Right hindlimb (tissue), 1 donor: ENCODE measurements around the gene MAPK7.

ENCODE experiments used
- DNase-seq: peaks from one replicate; pipeline ENCODE4 v3.0.0-alpha.2; 2018

The MAPK7 gene

GRCh38 chr17:19364699-19365498, 13.4 kb upstream of the MAPK7 start:
- DNase-seq: peak; percentile 62

GRCh38 chr17:19365499-19365817, 12.8 kb upstream of the MAPK7 start:
- DNase-seq: peak; percentile 7

- DNase-seq: peak; percentile 7
These were observed 12.3 kb upstream of the MAPK7 start for GRCh38 chr17:19365833-19366636.

- DNase-seq: peak; percentile 6
These were observed 11.7 kb upstream of the MAPK7 start for GRCh38 chr17:19366637-19366972.

GRCh38 chr17:19368229-19368628, 10.1 kb upstream of the MAPK7 start:
- no peak for DNase-seq

GRCh38 chr17:19369107-19369778, 9.1 kb upstream of the MAPK7 start:
- peak; percentile 12 for DNase-seq

GRCh38 chr17:19369846-19370492, 8.3 kb upstream of the MAPK7 start:
- DNase-seq: peak; percentile 21

GRCh38 chr17:19370493-19370960, 7.8 kb upstream of the MAPK7 start:
- DNase-seq: peak; percentile 54

- peak; percentile 17 for DNase-seq
These were observed 6.9 kb upstream of the MAPK7 start for GRCh38 chr17:19371259-19372010.

GRCh38 chr17:19372011-19372370, 6.3 kb upstream of the MAPK7 start:
- DNase-seq: peak; percentile 11

- peak; percentile 15 for DNase-seq
These were observed 5.9 kb upstream of the MAPK7 start for GRCh38 chr17:19372439-19372838.

- peak; percentile 16 for DNase-seq
These were observed 5.3 kb upstream of the MAPK7 start for GRCh38 chr17:19372866-19373504.

GRCh38 chr17:19374136-19374535, 4.2 kb upstream of the MAPK7 start:
- DNase-seq: no peak

- no peak for DNase-seq
These were observed 2.6 kb upstream of the MAPK7 start for GRCh38 chr17:19375732-19376131.

GRCh38 chr17:19376811-19377210, 1.5 kb upstream of the MAPK7 start:
- no peak for DNase-seq

GRCh38 chr17:19377602-19378415, 489 bp upstream of the MAPK7 start:
- peak; percentile 100 for DNase-seq

- DNase-seq: peak; percentile 18
These were observed 1.2 kb downstream of the MAPK7 start for GRCh38 chr17:19379361-19380065.

GRCh38 chr17:19380481-19381301, 2.4 kb downstream of the MAPK7 start:
- DNase-seq: peak; percentile 33

GRCh38 chr17:19381361-19381740, 3.1 kb downstream of the MAPK7 start:
- DNase-seq: peak; percentile 18
